ENCODE results near the gene CDC23. TPM values are rescaled to one million over a fixed set of nuclear protein-coding genes. Genes with fewer than 3 reads are reported as not detected.
A peak's percentile ranks its signal among the peaks of the same experiment; 100 is the strongest.

The CDC23 gene
- total and polyA plus RNA-seq, 7 donors: 7.2 to 15.0 (median 13.4) TPM

GRCh38 chr5:138140268-138140667, 72.9 kb downstream of the CDC23 start:
- 72 to 75% (median 74%) methylated on average over 4 of the region's 4 CpGs for WGBS, 3 donors
- intact Hi-C loops (cut with DNase I): no loop called here
- no peaks in the 10 kb centered on the region for H3K36me3 ChIP-seq (ENCODE audit: insufficient read depth in 1 of 2, low read depth in 1 of 2)
- H3K27ac ChIP-seq: no peak overlapping the region
- H3K4me1 ChIP-seq: peaks cover 6% of the 10 kb centered on the region
- no peaks in the 10 kb centered on the region for H3K27me3 ChIP-seq (ENCODE audit: insufficient read depth in 3 of 3, low read length in 2 of 3)
- H3K9me3 ChIP-seq: no peaks in the 10 kb centered on the region
- no peak for ATAC-seq
- no peak for TF ChIP-seq CTCF (IDR thresholded peaks at IDR 0.05)
- no peak for DNase-seq
- H3K4me3 ChIP-seq: no peak overlapping the region

- TF ChIP-seq CTCF (IDR thresholded peaks at IDR 0.05): no peak
- ATAC-seq (no peak), DNase-seq (no peak)
- intact Hi-C loops (cut with DNase I): loop anchor here in 1 of 2 donors (10.0 kb wide), 2 partner anchors 385 to 475 kb away; partner anchors contain the start of gene HNRNPA0
- Histone ChIP-seq H3K4me3 (peak overlapping the region; percentile 69), H3K36me3 (ENCODE audit: insufficient read depth in 1 of 2, low read depth in 1 of 2) (no peaks in the 10 kb centered on the region), H3K27ac (no peak overlapping the region), H3K27me3 (ENCODE audit: insufficient read depth in 3 of 3, low read length in 2 of 3) (no peaks in the 10 kb centered on the region), H3K4me1 (peaks cover 6% of the 10 kb centered on the region), H3K9me3 (no peaks in the 10 kb centered on the region)
- 64 to 67% (median 66%) methylated on average over 3 of the region's 3 CpGs for WGBS, 3 donors
Observed at GRCh38 chr5:138139781-138140090, 73.4 kb downstream of the CDC23 start.

GRCh38 chr5:138138949-138139780, 74.0 kb downstream of the CDC23 start, which contains the start of gene NME5:
Gene NME5, minus strand, starts transcription at chr5:138139428. Its CDS starts 648 bp downstream, at chr5:138138780.
- no peak within 1 kb of the TSS for H3K27ac ChIP-seq
- intact Hi-C loops (cut with DNase I): loop anchor here in 1 of 2 donors (10.0 kb wide), 2 partner anchors 384 to 474 kb away; partner anchors contain the start of gene HNRNPA0
- TF ChIP-seq CTCF (IDR thresholded peaks at IDR 0.05): no peak

More at GRCh38 chr5:138138949-138139780, 74.0 kb downstream of the CDC23 start, which contains the start of gene NME5:
- Histone ChIP-seq H3K4me3 (peak within 1 kb of the TSS; percentile 69), H3K27me3 (ENCODE audit: insufficient read depth in 3 of 3, low read length in 2 of 3) (no peaks in the 10 kb centered on the region), H3K9me3 (no peaks in the 10 kb centered on the region), H3K36me3 (ENCODE audit: insufficient read depth in 1 of 2, low read depth in 1 of 2) (no peaks in the 10 kb centered on the region), H3K4me1 (peaks cover 6% of the 10 kb centered on the region)
- 8 to 9% (median 8%) methylated on average over 30 to 31 of the region's 31 CpGs for WGBS, 3 donors
- DNase-seq (peak; percentile 53 to 76), ATAC-seq (peak; percentile 70 to 95 (median 86))

Other genes starting within 250 kb of the CDC23 start
- gene FAM13B, start 180.2 kb downstream of the CDC23 start, total RNA-seq: 1 to 10 TPM; 6.5 to 9.2 (median 8.0) TPM
- 1 to 10 TPM; 4.2 to 9.4 (median 5.3) TPM for gene FAM13B, start 180.2 kb downstream of the CDC23 start, polyA plus RNA-seq
- not detected for gene WNT8A, start 129.3 kb downstream of the CDC23 start, total RNA-seq
- gene WNT8A, start 129.3 kb downstream of the CDC23 start, polyA plus RNA-seq: not detected
- gene NME5, start 73.9 kb downstream of the CDC23 start, total RNA-seq: 1 to 10 TPM in 2 of 4 donors, under 1 TPM in 2; 0.65 to 1.2 (median 0.96) TPM
- gene NME5, start 73.9 kb downstream of the CDC23 start, polyA plus RNA-seq: under 1 TPM; 0.31 to 0.92 (median 0.32) TPM
- gene BRD8, start 34.7 kb downstream of the CDC23 start, total RNA-seq: 10 to 100 TPM; 21.9 to 30.6 (median 27.6) TPM
- 10 to 100 TPM; 18.0 to 47.6 (median 24.3) TPM for gene BRD8, start 34.7 kb downstream of the CDC23 start, polyA plus RNA-seq
- gene KIF20A, start 34.2 kb downstream of the CDC23 start, total RNA-seq: under 1 TPM in 2 of 4 donors, not detected in 2; 0.12 to 0.17 TPM
- gene KIF20A, start 34.2 kb downstream of the CDC23 start, polyA plus RNA-seq: under 1 TPM; 0.01 to 0.14 (median 0.07) TPM
- gene GFRA3, start 61.3 kb upstream of the CDC23 start, total RNA-seq: under 1 TPM in 2 of 4 donors, not detected in 2; 0.15 to 0.17 TPM
- gene GFRA3, start 61.3 kb upstream of the CDC23 start, polyA plus RNA-seq: under 1 TPM; 0.04 to 0.10 (median 0.10) TPM
- gene CDC25C, start 118.5 kb upstream of the CDC23 start, total RNA-seq: not detected
- gene CDC25C, start 118.5 kb upstream of the CDC23 start, polyA plus RNA-seq: under 1 TPM in 1 of 3 donors, not detected in 2; 0.12 TPM
- 10 to 100 TPM; 35.9 to 57.6 (median 36.9) TPM for gene FAM53C, start 124.9 kb upstream of the CDC23 start, total RNA-seq
- 10 to 100 TPM; 10.8 to 50.3 (median 23.5) TPM for gene FAM53C, start 124.9 kb upstream of the CDC23 start, polyA plus RNA-seq
- gene KDM3B, start 139.4 kb upstream of the CDC23 start, total RNA-seq: 10 to 100 TPM; 49.0 to 58.3 (median 54.1) TPM
- gene KDM3B, start 139.4 kb upstream of the CDC23 start, polyA plus RNA-seq: 10 to 100 TPM; 11.7 to 52.7 (median 28.9) TPM
- gene REEP2, start 225.7 kb upstream of the CDC23 start, total RNA-seq: 1 to 10 TPM; 1.3 to 6.6 (median 3.1) TPM
- 1 to 10 TPM in 2 of 3 donors, under 1 TPM in 1; 0.85 to 3.4 (median 1.5) TPM for gene REEP2, start 225.7 kb upstream of the CDC23 start, polyA plus RNA-seq

Data from psoas muscle (tissue), 8 donors.